ENCODE results near the gene SPTSSA.

Gene SPTSSA

GRCh38 chr14:34502545-34503225 lies 40.6 kb upstream of the SPTSSA start:
- no peaks in the 10 kb centered on the region for H3K27me3 ChIP-seq (ENCODE audit: low read depth, low read length)
- TF ChIP-seq EZH2phosphoT487 (IDR thresholded peaks at IDR 0.05; ENCODE audit: low read depth): no peak
- no peak for TF ChIP-seq CTCF (IDR thresholded peaks at IDR 0.05; ENCODE audit: low read depth, low read length)
- no peak overlapping the region for H3K4me3 ChIP-seq (ENCODE audit: low read length)
- H4K20me1 ChIP-seq (ENCODE audit: insufficient read depth, low read length): no peaks in the 10 kb centered on the region
- no peak overlapping the region for H3K27ac ChIP-seq (ENCODE audit: low read length)
- H3K9ac ChIP-seq (ENCODE audit: low read length): no peak overlapping the region
- no peaks in the 10 kb centered on the region for H3K79me2 ChIP-seq (ENCODE audit: low read length)
- no peak overlapping the region for H2AFZ ChIP-seq (ENCODE audit: low read depth, low read length)
- H3K4me2 ChIP-seq (ENCODE audit: low read length): no peak overlapping the region
- H3K4me1 ChIP-seq (ENCODE audit: low read length): no peaks in the 10 kb centered on the region
- H3K36me3 ChIP-seq (replicated peaks; ENCODE audit: low read depth, low read length): no peaks in the 10 kb centered on the region
- no peaks in the 10 kb centered on the region for H3K9me3 ChIP-seq (ENCODE audit: insufficient read depth, low read length)

- no peaks in the 10 kb centered on the region for H4K20me1 ChIP-seq (ENCODE audit: insufficient read depth, low read length)
- H3K4me2 ChIP-seq (ENCODE audit: low read length): no peak overlapping the region
- H3K4me1 ChIP-seq (ENCODE audit: low read length): no peaks in the 10 kb centered on the region
- TF ChIP-seq EZH2phosphoT487 (IDR thresholded peaks at IDR 0.05; ENCODE audit: low read depth) (no peak), CTCF (IDR thresholded peaks at IDR 0.05; ENCODE audit: low read depth, low read length) (no peak)
- no peaks in the 10 kb centered on the region for H3K36me3 ChIP-seq (replicated peaks; ENCODE audit: low read depth, low read length)
- no peak overlapping the region for H3K4me3 ChIP-seq (ENCODE audit: low read length)
- H3K9me3 ChIP-seq (ENCODE audit: insufficient read depth, low read length): no peaks in the 10 kb centered on the region
- 0 out of 2 replicates have a peak, but pooled peaks cover 3% of the 10 kb centered on the region for H3K27me3 ChIP-seq (ENCODE audit: low read depth, low read length)
- H2AFZ ChIP-seq (ENCODE audit: low read depth, low read length): no peak overlapping the region
- H3K9ac ChIP-seq (ENCODE audit: low read length): no peak overlapping the region
- H3K79me2 ChIP-seq (ENCODE audit: low read length): no peaks in the 10 kb centered on the region
- no peak overlapping the region for H3K27ac ChIP-seq (ENCODE audit: low read length)
Measured at GRCh38 chr14:34502001-34502400, 40.0 kb upstream of the SPTSSA start.

GRCh38 chr14:34501004-34501580 lies 39.1 kb upstream of the SPTSSA start:
- TF ChIP-seq CTCF (IDR thresholded peaks at IDR 0.05; ENCODE audit: low read depth, low read length) (no peak), EZH2phosphoT487 (IDR thresholded peaks at IDR 0.05; ENCODE audit: low read depth) (no peak)
- no peak overlapping the region for H2AFZ ChIP-seq (ENCODE audit: low read depth, low read length)

DNA sequence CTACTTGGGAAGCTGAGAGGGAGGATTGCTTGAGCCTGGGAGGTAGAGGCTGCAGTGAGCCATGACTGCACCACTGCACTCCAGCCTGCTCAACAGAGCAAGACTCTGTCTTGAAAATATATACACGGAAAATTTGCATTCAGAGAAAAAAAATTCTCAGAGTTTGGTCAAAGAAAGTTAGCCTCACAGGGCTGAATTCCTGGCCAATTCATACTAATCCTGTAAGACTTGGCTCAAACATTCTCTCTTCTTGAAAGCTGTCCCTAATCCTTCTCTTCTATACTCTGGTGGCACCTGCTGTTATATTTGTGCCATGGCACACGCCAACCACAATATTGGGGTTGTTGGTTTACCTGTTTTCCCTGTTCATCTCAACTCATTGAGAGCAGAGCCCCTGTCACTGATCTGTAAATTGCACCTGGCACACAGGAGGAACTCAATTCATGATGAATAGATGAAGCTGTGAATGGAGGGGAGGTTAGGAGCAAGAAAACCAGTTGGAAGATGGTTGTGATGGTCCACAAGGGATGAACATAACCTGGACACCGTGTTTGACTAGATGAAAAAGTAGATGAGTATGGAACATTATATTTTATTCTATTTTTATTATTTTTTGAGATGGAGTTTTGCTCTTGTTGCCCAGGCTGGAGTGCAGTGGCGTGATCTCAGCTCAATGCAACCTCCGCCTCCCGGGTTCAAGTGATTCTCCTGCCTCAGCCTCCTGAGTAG lies 36.8 kb upstream of the SPTSSA start:
- TF ChIP-seq CTCF (IDR thresholded peaks at IDR 0.05; ENCODE audit: low read depth, low read length): peak; percentile 50
- no peak for TF ChIP-seq EZH2phosphoT487 (IDR thresholded peaks at IDR 0.05; ENCODE audit: low read depth)
- Histone ChIP-seq H3K4me2 (ENCODE audit: low read length) (no peak overlapping the region), H3K36me3 (replicated peaks; ENCODE audit: low read depth, low read length) (no peaks in the 10 kb centered on the region), H3K27me3 (ENCODE audit: low read depth, low read length) (0 out of 2 replicates have a peak, but pooled peaks cover 8% of the 10 kb centered on the region), H3K4me1 (ENCODE audit: low read length) (no peaks in the 10 kb centered on the region), H3K79me2 (ENCODE audit: low read length) (no peaks in the 10 kb centered on the region), H4K20me1 (ENCODE audit: insufficient read depth, low read length) (no peaks in the 10 kb centered on the region), H3K4me3 (ENCODE audit: low read length) (no peak overlapping the region), H2AFZ (ENCODE audit: low read depth, low read length) (no peak overlapping the region), H3K27ac (ENCODE audit: low read length) (no peak overlapping the region), H3K9me3 (ENCODE audit: insufficient read depth, low read length) (no peaks in the 10 kb centered on the region), H3K9ac (ENCODE audit: low read length) (no peak overlapping the region)

More at GRCh38 chr14:34501004-34501580, 39.1 kb upstream of the SPTSSA start:
- no peak overlapping the region for H3K27ac ChIP-seq (ENCODE audit: low read length)
- H3K36me3 ChIP-seq (replicated peaks; ENCODE audit: low read depth, low read length): no peaks in the 10 kb centered on the region
- no peak overlapping the region for H3K4me3 ChIP-seq (ENCODE audit: low read length)
- H4K20me1 ChIP-seq (ENCODE audit: insufficient read depth, low read length): no peaks in the 10 kb centered on the region
- no peaks in the 10 kb centered on the region for H3K79me2 ChIP-seq (ENCODE audit: low read length)
- 0 out of 2 replicates have a peak, but pooled peaks cover 8% of the 10 kb centered on the region for H3K27me3 ChIP-seq (ENCODE audit: low read depth, low read length)
- H3K9me3 ChIP-seq (ENCODE audit: insufficient read depth, low read length): no peaks in the 10 kb centered on the region
- no peaks in the 10 kb centered on the region for H3K4me1 ChIP-seq (ENCODE audit: low read length)
- H3K4me2 ChIP-seq (ENCODE audit: low read length): no peak overlapping the region
- no peak overlapping the region for H3K9ac ChIP-seq (ENCODE audit: low read length)

Measured in OCI-LY3 (cell line).